T-helper 2 cell treated with Interferon-gamma antibody and Interleukin-4, amounts not matched to agents 5 μg/mL and 100 μg/mL, for 36 hours (primary cell): ENCODE data around the gene UQCC2.

Source experiments
- DNase-seq: peaks from one replicate; pipeline ENCODE4 v3.0.0; 2021; ENCODE audit warnings: low spot score
- H3K27ac Mint-ChIP-seq: one replicate; pipeline ENCODE4 v1.8.0; 2021; ENCODE audit warnings: mild to moderate bottlenecking, mixed read lengths
- H3K27me3 Mint-ChIP-seq: one replicate; pipeline ENCODE4 v1.8.0; 2021; ENCODE audit warnings: low read depth, mixed read lengths
- H3K36me3 Mint-ChIP-seq: one replicate; pipeline ENCODE4 v1.8.0; 2021; ENCODE audit warnings: low read depth, mixed read lengths
- H3K4me1 Mint-ChIP-seq: one replicate; pipeline ENCODE4 v1.8.0; 2021; ENCODE audit warnings: low read depth, mixed read lengths
- H3K4me3 Mint-ChIP-seq: one replicate; pipeline ENCODE4 v1.8.0; 2022; ENCODE audit warnings: mild to moderate bottlenecking, moderate library complexity, mixed read lengths
- H3K9me3 Mint-ChIP-seq: one replicate; pipeline ENCODE4 v1.8.0; 2021; ENCODE audit warnings: mixed read lengths

Gene UQCC2

DNA sequence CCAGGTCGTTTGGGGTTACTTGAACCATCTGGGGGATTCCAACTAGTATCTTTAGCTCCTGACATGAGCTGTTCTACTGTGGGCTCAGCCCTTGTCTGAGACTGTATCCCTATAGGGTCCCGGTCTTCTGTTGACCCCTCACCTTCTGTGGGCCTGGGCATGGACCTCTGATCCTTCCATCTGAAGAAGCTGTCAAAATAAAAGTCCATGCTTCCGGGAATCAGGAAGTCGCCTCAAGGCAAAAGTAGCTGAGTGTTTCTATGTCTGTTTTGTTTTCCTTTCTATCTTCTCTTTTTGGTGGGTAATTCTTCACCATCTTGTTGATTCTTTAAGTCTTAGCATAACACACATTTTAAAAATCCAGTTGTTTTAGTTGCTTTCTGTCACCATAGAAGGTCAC lies 60.1 kb downstream of the UQCC2 start:
- Mint-ChIP-seq H3K27me3 (no peaks in the 10 kb centered on the region), H3K36me3 (peaks cover 26% of the 10 kb centered on the region), H3K4me3 (no peak overlapping the region), H3K27ac (no peak overlapping the region), H3K9me3 (no peaks in the 10 kb centered on the region), H3K4me1 (peaks cover 4% of the 10 kb centered on the region)
- no peak for DNase-seq
